ENCODE data around the gene GNPDA1. TPM values are rescaled to one million over a fixed set of nuclear protein-coding genes. Genes with fewer than 3 reads are reported as not detected.
A peak's percentile ranks its signal among the peaks of the same experiment; 100 is the strongest.
"Not testable (repeated sequence)": the region's sequence is repeated elsewhere in the genome, so short reads cannot be mapped to it uniquely, and the experiment has no call there.

The GNPDA1 gene
- 6.6 TPM for total RNA-seq

GRCh38 chr5:142012792-142013388, at the start of gene GNPDA1:
Gene GNPDA1 (minus strand): TSS chr5:142013027. CDS start chr5:142012035, 992 bp downstream.
- no peaks in the 10 kb centered on the region for H3K9me3 ChIP-seq (ENCODE audit: low read depth, low read length)
- peak within 1 kb of the TSS; percentile 50 for H3K4me3 ChIP-seq (ENCODE audit: low read length)
- H3K27me3 ChIP-seq (ENCODE audit: insufficient read depth, low read length), result no peaks in the 10 kb centered on the region
- H3K4me1 ChIP-seq (ENCODE audit: insufficient read depth, low read length), result peaks cover 61% of the 10 kb centered on the region

- Histone ChIP-seq H3K27me3 (ENCODE audit: insufficient read depth, low read length) (no peaks in the 10 kb centered on the region), H3K4me1 (ENCODE audit: insufficient read depth, low read length) (peaks cover 10% of the 10 kb centered on the region), H3K9me3 (ENCODE audit: low read depth, low read length) (no peaks in the 10 kb centered on the region), H3K4me3 (ENCODE audit: low read length) (no peak overlapping the region)
Measured at GRCh38 chr5:142059304-142059940, 46.6 kb upstream of the GNPDA1 start.

- Histone ChIP-seq H3K9me3 (ENCODE audit: low read depth, low read length) (no peaks in the 10 kb centered on the region), H3K27me3 (ENCODE audit: insufficient read depth, low read length) (no peaks in the 10 kb centered on the region), H3K4me3 (ENCODE audit: low read length) (no peak overlapping the region), H3K4me1 (ENCODE audit: insufficient read depth, low read length) (peaks cover 18% of the 10 kb centered on the region)
Measured at GRCh38 chr5:142057697-142058056, 44.9 kb upstream of the GNPDA1 start.

GRCh38 chr5:142056816-142057696, 44.2 kb upstream of the GNPDA1 start:
- Histone ChIP-seq H3K4me1 (ENCODE audit: insufficient read depth, low read length) (peaks cover 20% of the 10 kb centered on the region), H3K4me3 (ENCODE audit: low read length) (no peak overlapping the region), H3K27me3 (ENCODE audit: insufficient read depth, low read length) (no peaks in the 10 kb centered on the region), H3K9me3 (ENCODE audit: low read depth, low read length) (no peaks in the 10 kb centered on the region)

GRCh38 chr5:142055301-142055700, 42.5 kb upstream of the GNPDA1 start:
- no peaks in the 10 kb centered on the region for H3K9me3 ChIP-seq (ENCODE audit: low read depth, low read length)
- peaks cover 26% of the 10 kb centered on the region for H3K4me1 ChIP-seq (ENCODE audit: insufficient read depth, low read length)
- H3K4me3 ChIP-seq (ENCODE audit: low read length), result no peak overlapping the region
- no peaks in the 10 kb centered on the region for H3K27me3 ChIP-seq (ENCODE audit: insufficient read depth, low read length)

GRCh38 chr5:142053426-142054151, 40.8 kb upstream of the GNPDA1 start:
- no peaks in the 10 kb centered on the region for H3K9me3 ChIP-seq (ENCODE audit: low read depth, low read length)
- no peak overlapping the region for H3K4me3 ChIP-seq (ENCODE audit: low read length)
- no peaks in the 10 kb centered on the region for H3K27me3 ChIP-seq (ENCODE audit: insufficient read depth, low read length)
- H3K4me1 ChIP-seq (ENCODE audit: insufficient read depth, low read length), result peaks cover 26% of the 10 kb centered on the region

GRCh38 chr5:142052026-142052425, 39.2 kb upstream of the GNPDA1 start:
- peaks cover 26% of the 10 kb centered on the region for H3K4me1 ChIP-seq (ENCODE audit: insufficient read depth, low read length)
- H3K9me3 ChIP-seq (ENCODE audit: low read depth, low read length); H3K27me3 ChIP-seq (ENCODE audit: insufficient read depth, low read length); H3K4me3 ChIP-seq (ENCODE audit: low read length): not testable (repeated sequence)

GRCh38 chr5:142048272-142048671, 35.4 kb upstream of the GNPDA1 start:
- Histone ChIP-seq H3K27me3 (ENCODE audit: insufficient read depth, low read length) (no peaks in the 10 kb centered on the region), H3K9me3 (ENCODE audit: low read depth, low read length) (no peaks in the 10 kb centered on the region), H3K4me3 (ENCODE audit: low read length) (no peak overlapping the region)

GRCh38 chr5:142046191-142046590, 33.4 kb upstream of the GNPDA1 start:
- H3K27me3 ChIP-seq (ENCODE audit: insufficient read depth, low read length), result no peaks in the 10 kb centered on the region
- H3K4me3 ChIP-seq (ENCODE audit: low read length), result no peak overlapping the region
- no peaks in the 10 kb centered on the region for H3K9me3 ChIP-seq (ENCODE audit: low read depth, low read length)
- H3K4me1 ChIP-seq (ENCODE audit: insufficient read depth, low read length), result peaks cover 10% of the 10 kb centered on the region

More at GRCh38 chr5:142048272-142048671, 35.4 kb upstream of the GNPDA1 start:
- peaks cover 23% of the 10 kb centered on the region for H3K4me1 ChIP-seq (ENCODE audit: insufficient read depth, low read length)

GRCh38 chr5:142040881-142041280, 28.1 kb upstream of the GNPDA1 start:
- not testable (repeated sequence) for H3K4me3 ChIP-seq (ENCODE audit: low read length); H3K27me3 ChIP-seq (ENCODE audit: insufficient read depth, low read length); H3K9me3 ChIP-seq (ENCODE audit: low read depth, low read length); H3K4me1 ChIP-seq (ENCODE audit: insufficient read depth, low read length)

- Histone ChIP-seq H3K27me3 (ENCODE audit: insufficient read depth, low read length) (no peaks in the 10 kb centered on the region), H3K4me3 (ENCODE audit: low read length) (no peak overlapping the region), H3K9me3 (ENCODE audit: low read depth, low read length) (no peaks in the 10 kb centered on the region), H3K4me1 (ENCODE audit: insufficient read depth, low read length) (no peaks in the 10 kb centered on the region)
Measured at GRCh38 chr5:142040285-142040684, 27.5 kb upstream of the GNPDA1 start.

GRCh38 chr5:142038735-142039134, 25.9 kb upstream of the GNPDA1 start:
- Histone ChIP-seq H3K27me3 (ENCODE audit: insufficient read depth, low read length) (no peaks in the 10 kb centered on the region), H3K4me1 (ENCODE audit: insufficient read depth, low read length) (peaks cover 4% of the 10 kb centered on the region), H3K9me3 (ENCODE audit: low read depth, low read length) (no peaks in the 10 kb centered on the region), H3K4me3 (ENCODE audit: low read length) (no peak overlapping the region)

GRCh38 chr5:142037599-142037998, 24.8 kb upstream of the GNPDA1 start:
- not testable (repeated sequence) for H3K27me3 ChIP-seq (ENCODE audit: insufficient read depth, low read length); H3K4me1 ChIP-seq (ENCODE audit: insufficient read depth, low read length); H3K9me3 ChIP-seq (ENCODE audit: low read depth, low read length); H3K4me3 ChIP-seq (ENCODE audit: low read length)

- no peak overlapping the region for H3K4me3 ChIP-seq (ENCODE audit: low read length)
- no peaks in the 10 kb centered on the region for H3K9me3 ChIP-seq (ENCODE audit: low read depth, low read length)
- peaks cover 4% of the 10 kb centered on the region for H3K4me1 ChIP-seq (ENCODE audit: insufficient read depth, low read length)
- H3K27me3 ChIP-seq (ENCODE audit: insufficient read depth, low read length), result no peaks in the 10 kb centered on the region
Measured at GRCh38 chr5:142036918-142037317, 24.1 kb upstream of the GNPDA1 start.

GRCh38 chr5:142034994-142035393, 22.2 kb upstream of the GNPDA1 start:
- Histone ChIP-seq H3K9me3 (ENCODE audit: low read depth, low read length) (no peaks in the 10 kb centered on the region), H3K27me3 (ENCODE audit: insufficient read depth, low read length) (peaks cover 1% of the 10 kb centered on the region), H3K4me1 (ENCODE audit: insufficient read depth, low read length) (peaks cover 4% of the 10 kb centered on the region), H3K4me3 (ENCODE audit: low read length) (no peak overlapping the region)

Data from mononuclear cell (primary cell).